HepG2 (cell line): Measurements from ENCODE around the gene MAPK13. TPM values are rescaled to one million over a fixed set of nuclear protein-coding genes. Genes with fewer than 3 reads are reported as not detected.
A peak's percentile ranks its signal among the peaks of the same experiment; 100 is the strongest.

ENCODE experiments used
- HES4 ChIP-seq: sonication (generic); formaldehyde crosslinking; IDR thresholded peaks from 2 replicates; pipeline ENCODE4 v1.9.0; 2021; ENCODE audit warnings: mild to moderate bottlenecking, missing genetic modification reagents, borderline replicate concordance
- HMG20A ChIP-seq: IDR thresholded peaks from 2 replicates; pipeline ENCODE4 v1.6.1; 2016; ENCODE audit warnings: borderline replicate concordance
- KDM6A ChIP-seq: IDR thresholded peaks from 2 replicates; pipeline ENCODE4 v1.6.1; 2016; ENCODE audit warnings: low read depth
- NFE2L1 ChIP-seq: sonication (generic); formaldehyde crosslinking; IDR thresholded peaks from 2 replicates; pipeline ENCODE4 v1.4.0; 2020; ENCODE audit warnings: missing genetic modification reagents, mild to moderate bottlenecking, borderline replicate concordance
- POLR2G ChIP-seq: fragments of 200-400 bp; formaldehyde crosslinking; IDR thresholded peaks from 2 replicates; pipeline ENCODE4 v1.6.1; 2018; ENCODE audit warnings: mild to moderate bottlenecking, low read depth, low read length, moderate library complexity
- SNRNP70 ChIP-seq: fragments of 200-400 bp; formaldehyde crosslinking; IDR thresholded peaks from 2 replicates; pipeline ENCODE4 v1.6.1; 2017; ENCODE audit warnings: mild to moderate bottlenecking, low read depth, low read length, moderate library complexity
- SP140L ChIP-seq: sonication (generic); formaldehyde crosslinking; IDR thresholded peaks from 2 replicates; pipeline ENCODE4 v1.4.0; 2020; ENCODE audit warnings: missing genetic modification reagents, borderline replicate concordance
- THAP8 ChIP-seq: sonication (generic); formaldehyde crosslinking; IDR thresholded peaks from 2 replicates; pipeline ENCODE4 v1.5.1; 2020; ENCODE audit warnings: missing genetic modification reagents, mild to moderate bottlenecking, borderline replicate concordance
- ZBTB1 ChIP-seq: sonication (generic); formaldehyde crosslinking; IDR thresholded peaks from 2 replicates; pipeline ENCODE4 v1.4.0; 2020; ENCODE audit warnings: missing genetic modification reagents, borderline replicate concordance
- ZNF230 ChIP-seq: sonication (generic); formaldehyde crosslinking; IDR thresholded peaks from 2 replicates; pipeline ENCODE4 v1.4.0; 2020; ENCODE audit warnings: mild to moderate bottlenecking, missing genetic modification reagents
- ZNF431 ChIP-seq: sonication (generic); formaldehyde crosslinking; IDR thresholded peaks from 2 replicates; pipeline ENCODE4 v1.9.0; 2022; ENCODE audit warnings: missing genetic modification reagents, low read depth, mild to moderate bottlenecking, borderline replicate concordance
- ZNF597 ChIP-seq: sonication (generic); formaldehyde crosslinking; IDR thresholded peaks from 2 replicates; pipeline ENCODE4 v1.5.0; 2020; ENCODE audit warnings: missing genetic modification reagents
- ZNF614 ChIP-seq: IDR thresholded peaks from 2 replicates; pipeline ENCODE4 v1.6.1; 2018; ENCODE audit warnings: missing biosample characterization, missing genetic modification reagents, inconsistent platforms, borderline replicate concordance
- ZNF678 ChIP-seq: sonication (generic); formaldehyde crosslinking; IDR thresholded peaks from 2 replicates; pipeline ENCODE4 v1.4.0; 2020; ENCODE audit warnings: mild to moderate bottlenecking, missing genetic modification reagents
- ZNF746 ChIP-seq: sonication (generic); formaldehyde crosslinking; IDR thresholded peaks from 2 replicates; pipeline ENCODE4 v1.8.0; 2022; ENCODE audit warnings: mild to moderate bottlenecking, missing genetic modification reagents
- ZNF781 ChIP-seq: sonication (generic); formaldehyde crosslinking; IDR thresholded peaks from 2 replicates; pipeline ENCODE4 v1.5.1; 2020; ENCODE audit warnings: borderline replicate concordance, mild to moderate bottlenecking, missing genetic modification reagents; ENCODE audit errors: not compliant biosample characterization
- ZNF83 ChIP-seq: sonication (generic); formaldehyde crosslinking; IDR thresholded peaks from 2 replicates; pipeline ENCODE4 v1.4.0; 2020; ENCODE audit warnings: missing genetic modification reagents, mild to moderate bottlenecking, borderline replicate concordance
- ZSCAN12 ChIP-seq: sonication (generic); formaldehyde crosslinking; IDR thresholded peaks from 2 replicates; pipeline ENCODE4 v1.9.0; 2021; ENCODE audit warnings: mild to moderate bottlenecking, missing genetic modification reagents
- polyA plus RNA-seq, 8 experiments: library from polyadenylated mRNA; depleted of rRNA in 3 of 8; stranded (reverse) in 7 of 8; unstranded in 1 of 8; fragments of >200 nt; fragmentation: Illumina TruSeq in 4 of 8; extraction: Trizol in 4 of 8; gene quantifications; 2 replicates each; pipeline versions ENCODE4 v1.2.1 to v1.2.3, GENCODE V29; 2011 to 2016; ENCODE audit warnings: low read depth in 4 of 8, missing spikeins in 1 of 8, mixed read lengths in 1 of 8; ENCODE audit not compliant: insufficient read depth in 1 of 8
- total RNA-seq, 5 experiments: library from RNA; depleted of rRNA; stranded (reverse); fragments of >200 nt; fragmentation: Illumina TruSeq; extraction: Trizol; gene quantifications; 2 replicates each; pipeline ENCODE4 v1.2.3, GENCODE V29; 2016; ENCODE audit warnings: low read depth in 1 of 5
- TF ChIP-seq, protein P1 (sequence below): sonication (generic); formaldehyde crosslinking; conservative IDR thresholded peaks from 2 replicates; pipeline ENCODE4 v1.4.0; 2020; ENCODE audit warnings: missing genetic modification reagents
- TF ChIP-seq, protein P2 (sequence below): sonication (generic); formaldehyde crosslinking; IDR thresholded peaks from 2 replicates; pipeline ENCODE4 v1.8.0; 2022; ENCODE audit warnings: mild to moderate bottlenecking, missing genetic modification reagents, moderate library complexity
- TF ChIP-seq, protein P3 (sequence below): sonication (generic); formaldehyde crosslinking; IDR thresholded peaks from 2 replicates; pipeline ENCODE4 v1.5.1; 2020; ENCODE audit warnings: missing genetic modification reagents, mild to moderate bottlenecking, borderline replicate concordance
- TF ChIP-seq, protein P4 (sequence below): sonication (generic); formaldehyde crosslinking; IDR thresholded peaks from 2 replicates; pipeline ENCODE4 v1.5.1; 2020; ENCODE audit warnings: mild to moderate bottlenecking, missing genetic modification reagents, moderate library complexity

The MAPK13 gene
- total and polyA plus RNA-seq, 2 of the 13 experiments (the other 11 are each of a cell fraction or from before 2014, with no cell fraction given): 12.7 to 43.4 TPM

DNA sequence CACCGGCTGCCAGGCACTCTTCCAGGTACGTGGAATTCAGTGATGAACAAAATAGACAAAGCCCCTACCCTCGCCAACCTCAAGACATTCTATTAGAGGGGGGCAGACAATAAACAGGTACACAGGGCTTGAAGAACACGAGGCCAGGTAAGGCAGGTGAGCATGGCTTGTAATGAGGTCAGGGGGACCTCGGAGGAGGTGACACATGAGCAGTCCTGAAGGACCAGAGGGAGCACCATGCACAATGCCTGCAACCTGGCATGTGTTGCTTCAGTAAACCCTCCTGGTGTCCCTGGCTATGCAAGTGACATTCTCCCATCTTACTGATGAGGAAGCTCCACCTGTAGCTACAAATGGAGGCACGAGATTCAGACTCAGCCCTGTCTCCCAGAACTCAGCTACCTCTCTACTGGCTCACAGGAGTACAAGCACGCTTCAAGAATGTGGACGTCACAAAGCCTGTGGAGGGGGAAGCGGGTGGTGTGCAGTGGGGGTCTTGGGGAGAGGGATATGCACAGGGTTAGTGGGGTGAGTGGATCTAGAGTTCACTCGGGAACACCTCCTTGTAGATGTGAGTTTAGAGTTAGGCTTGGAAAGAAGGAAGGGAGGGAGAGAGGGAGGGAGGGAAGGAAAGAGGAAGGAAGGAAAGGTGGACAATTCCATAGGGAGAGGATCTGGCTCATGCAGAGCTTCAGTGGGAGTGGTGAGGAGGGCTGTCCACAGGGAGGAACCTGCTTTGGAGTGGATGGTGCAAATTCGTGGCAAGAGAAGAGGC lies 7.6 kb upstream of the MAPK13 start (continued):
- no peak for TF ChIP-seq THAP8 (CRISPR knock-in tag)
- TF ChIP-seq ZNF678 (CRISPR knock-in tag): no peak
- TF ChIP-seq, protein P1, sequence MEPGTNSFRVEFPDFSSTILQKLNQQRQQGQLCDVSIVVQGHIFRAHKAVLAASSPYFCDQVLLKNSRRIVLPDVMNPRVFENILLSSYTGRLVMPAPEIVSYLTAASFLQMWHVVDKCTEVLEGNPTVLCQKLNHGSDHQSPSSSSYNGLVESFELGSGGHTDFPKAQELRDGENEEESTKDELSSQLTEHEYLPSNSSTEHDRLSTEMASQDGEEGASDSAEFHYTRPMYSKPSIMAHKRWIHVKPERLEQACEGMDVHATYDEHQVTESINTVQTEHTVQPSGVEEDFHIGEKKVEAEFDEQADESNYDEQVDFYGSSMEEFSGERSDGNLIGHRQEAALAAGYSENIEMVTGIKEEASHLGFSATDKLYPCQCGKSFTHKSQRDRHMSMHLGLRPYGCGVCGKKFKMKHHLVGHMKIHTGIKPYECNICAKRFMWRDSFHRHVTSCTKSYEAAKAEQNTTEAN (CRISPR knock-in tag): no peak
- TF ChIP-seq, protein P2, sequence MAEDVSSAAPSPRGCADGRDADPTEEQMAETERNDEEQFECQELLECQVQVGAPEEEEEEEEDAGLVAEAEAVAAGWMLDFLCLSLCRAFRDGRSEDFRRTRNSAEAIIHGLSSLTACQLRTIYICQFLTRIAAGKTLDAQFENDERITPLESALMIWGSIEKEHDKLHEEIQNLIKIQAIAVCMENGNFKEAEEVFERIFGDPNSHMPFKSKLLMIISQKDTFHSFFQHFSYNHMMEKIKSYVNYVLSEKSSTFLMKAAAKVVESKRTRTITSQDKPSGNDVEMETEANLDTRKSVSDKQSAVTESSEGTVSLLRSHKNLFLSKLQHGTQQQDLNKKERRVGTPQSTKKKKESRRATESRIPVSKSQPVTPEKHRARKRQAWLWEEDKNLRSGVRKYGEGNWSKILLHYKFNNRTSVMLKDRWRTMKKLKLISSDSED (CRISPR knock-in tag): no peak
- TF ChIP-seq ZNF746 (CRISPR knock-in tag): no peak
- no peak for TF ChIP-seq ZBTB1 (CRISPR knock-in tag)
- no peak for TF ChIP-seq SNRNP70
- TF ChIP-seq, protein P3, sequence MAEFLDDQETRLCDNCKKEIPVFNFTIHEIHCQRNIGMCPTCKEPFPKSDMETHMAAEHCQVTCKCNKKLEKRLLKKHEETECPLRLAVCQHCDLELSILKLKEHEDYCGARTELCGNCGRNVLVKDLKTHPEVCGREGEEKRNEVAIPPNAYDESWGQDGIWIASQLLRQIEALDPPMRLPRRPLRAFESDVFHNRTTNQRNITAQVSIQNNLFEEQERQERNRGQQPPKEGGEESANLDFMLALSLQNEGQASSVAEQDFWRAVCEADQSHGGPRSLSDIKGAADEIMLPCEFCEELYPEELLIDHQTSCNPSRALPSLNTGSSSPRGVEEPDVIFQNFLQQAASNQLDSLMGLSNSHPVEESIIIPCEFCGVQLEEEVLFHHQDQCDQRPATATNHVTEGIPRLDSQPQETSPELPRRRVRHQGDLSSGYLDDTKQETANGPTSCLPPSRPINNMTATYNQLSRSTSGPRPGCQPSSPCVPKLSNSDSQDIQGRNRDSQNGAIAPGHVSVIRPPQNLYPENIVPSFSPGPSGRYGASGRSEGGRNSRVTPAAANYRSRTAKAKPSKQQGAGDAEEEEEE (CRISPR knock-in tag): no peak
- TF ChIP-seq ZNF597 (CRISPR knock-in tag): no peak
- no peak for TF ChIP-seq SP140L (CRISPR knock-in tag)
- no peak for TF ChIP-seq ZNF431 (CRISPR knock-in tag)
- no peak for TF ChIP-seq KDM6A
- TF ChIP-seq ZNF230 (CRISPR knock-in tag): no peak
- TF ChIP-seq NFE2L1 (CRISPR knock-in tag): no peak
- no peak for TF ChIP-seq ZNF83
- TF ChIP-seq ZSCAN12 (CRISPR knock-in tag): no peak
- 0 out of 2 replicates have a peak, but pooled peaks have one; percentile 14 for TF ChIP-seq POLR2G
- TF ChIP-seq ZNF614 (CRISPR knock-in tag): no peak
- TF ChIP-seq, protein P4, sequence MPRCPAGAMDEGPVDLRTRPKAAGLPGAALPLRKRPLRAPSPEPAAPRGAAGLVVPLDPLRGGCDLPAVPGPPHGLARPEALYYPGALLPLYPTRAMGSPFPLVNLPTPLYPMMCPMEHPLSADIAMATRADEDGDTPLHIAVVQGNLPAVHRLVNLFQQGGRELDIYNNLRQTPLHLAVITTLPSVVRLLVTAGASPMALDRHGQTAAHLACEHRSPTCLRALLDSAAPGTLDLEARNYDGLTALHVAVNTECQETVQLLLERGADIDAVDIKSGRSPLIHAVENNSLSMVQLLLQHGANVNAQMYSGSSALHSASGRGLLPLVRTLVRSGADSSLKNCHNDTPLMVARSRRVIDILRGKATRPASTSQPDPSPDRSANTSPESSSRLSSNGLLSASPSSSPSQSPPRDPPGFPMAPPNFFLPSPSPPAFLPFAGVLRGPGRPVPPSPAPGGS (CRISPR knock-in tag): 0 out of 2 replicates have a peak, but pooled peaks have one; percentile 8
- TF ChIP-seq HES4 (CRISPR knock-in tag): no peak
- TF ChIP-seq ZNF781 (CRISPR knock-in tag): no peak
- TF ChIP-seq HMG20A (CRISPR knock-in tag): no peak
